A549 treated with ZK216348 at 1 μM for 4 hours (cell line): Measurements from ENCODE around the gene TBX2. TPM values are rescaled to one million over a fixed set of nuclear protein-coding genes. Genes with fewer than 3 reads are reported as not detected.

Experiments
- total RNA-seq: library from RNA; stranded (reverse); fragments of 200-300 nt; extraction: Qiagen RNA extraction; gene quantifications from 5 replicates; pipeline ENCODE4 v1.2.3, GENCODE V29; 2022; ENCODE audit warnings: low read depth

The TBX2 gene
- total RNA-seq: 3.5 to 7.0 TPM (median 6.9 TPM) in 5 replicates

GRCh38 chr17:61399131-61400065 lies at the start of gene TBX2:
Gene TBX2 (plus strand): TSS chr17:61399843. CDS start chr17:61400177, 334 bp downstream.

GRCh38 chr17:61452301-61453290 lies 53.0 kb downstream of the TBX2 start, which contains the start of gene TBX4:
Gene TBX4 (plus strand): TSS chr17:61452422. CDS start chr17:61456491, 4,069 bp downstream.

Other genes with a start within 250 kb of the TBX2 start
- gene TBX4, start 52.6 kb downstream of the TBX2 start, total RNA-seq: 0.20 to 1.1 TPM (median 0.22 TPM) in 4 of 5 replicates, not detected in the other
- gene NACA2, start 191.4 kb downstream of the TBX2 start, total RNA-seq: not detected in 5 replicates